GM12873 (cell line): ENCODE data around the gene GALNT14.

Experiments
- CTCF ChIP-seq: IDR thresholded peaks from 2 replicates; pipeline ENCODE4 v1.5.1; 2012; ENCODE audit warnings: low read depth, mild to moderate bottlenecking, moderate library complexity, low read length, control low read depth; ENCODE audit not compliant: insufficient read depth; ENCODE audit errors: missing control alignments

GALNT14 gene

DNA sequence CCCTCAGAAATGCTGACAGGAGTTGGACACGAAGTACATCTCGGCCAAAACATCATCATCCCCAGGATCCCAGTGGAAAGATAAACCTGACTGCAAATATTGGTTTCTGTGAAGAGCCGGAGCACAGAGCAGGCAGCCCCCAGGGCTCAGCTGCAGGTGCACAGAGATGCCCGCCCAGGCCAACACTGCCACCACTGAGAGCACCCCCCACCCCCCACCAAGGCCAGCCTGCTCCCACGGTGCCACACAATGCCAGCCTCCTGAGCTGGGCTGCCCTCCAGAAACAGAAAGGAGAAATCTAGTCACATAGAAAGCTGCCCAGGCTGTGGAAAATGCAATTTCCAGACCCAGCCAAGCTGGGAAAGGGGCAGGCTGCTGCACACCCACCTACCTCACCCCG is 71.7 kb downstream of the GALNT14 start:
- TF ChIP-seq CTCF: no peak

GRCh38 chr2:31066086-31066485 is 72.2 kb downstream of the GALNT14 start:
- TF ChIP-seq CTCF: no peak

GRCh38 chr2:31065356-31065755 is 72.9 kb downstream of the GALNT14 start:
- no peak for TF ChIP-seq CTCF

DNA sequence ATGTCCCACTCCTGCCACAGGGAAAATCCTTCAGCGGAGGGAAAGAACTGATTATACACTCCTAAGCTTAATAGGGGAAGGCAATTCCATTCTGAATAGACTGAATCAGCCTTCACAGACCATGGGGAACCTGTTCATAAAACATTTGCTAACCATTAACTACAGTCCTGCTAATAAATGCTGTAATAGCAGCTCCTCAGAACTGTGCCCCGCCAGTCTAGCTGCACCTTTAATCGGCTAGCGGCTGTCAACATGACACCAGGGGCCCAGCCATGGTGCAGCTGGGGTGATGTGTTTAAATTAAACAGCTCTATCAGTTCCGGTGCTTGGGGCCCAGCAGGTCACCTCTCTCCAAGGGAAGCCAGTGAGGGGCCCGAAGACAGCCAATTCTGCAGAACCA is 77.8 kb downstream of the GALNT14 start:
- no peak for TF ChIP-seq CTCF

DNA sequence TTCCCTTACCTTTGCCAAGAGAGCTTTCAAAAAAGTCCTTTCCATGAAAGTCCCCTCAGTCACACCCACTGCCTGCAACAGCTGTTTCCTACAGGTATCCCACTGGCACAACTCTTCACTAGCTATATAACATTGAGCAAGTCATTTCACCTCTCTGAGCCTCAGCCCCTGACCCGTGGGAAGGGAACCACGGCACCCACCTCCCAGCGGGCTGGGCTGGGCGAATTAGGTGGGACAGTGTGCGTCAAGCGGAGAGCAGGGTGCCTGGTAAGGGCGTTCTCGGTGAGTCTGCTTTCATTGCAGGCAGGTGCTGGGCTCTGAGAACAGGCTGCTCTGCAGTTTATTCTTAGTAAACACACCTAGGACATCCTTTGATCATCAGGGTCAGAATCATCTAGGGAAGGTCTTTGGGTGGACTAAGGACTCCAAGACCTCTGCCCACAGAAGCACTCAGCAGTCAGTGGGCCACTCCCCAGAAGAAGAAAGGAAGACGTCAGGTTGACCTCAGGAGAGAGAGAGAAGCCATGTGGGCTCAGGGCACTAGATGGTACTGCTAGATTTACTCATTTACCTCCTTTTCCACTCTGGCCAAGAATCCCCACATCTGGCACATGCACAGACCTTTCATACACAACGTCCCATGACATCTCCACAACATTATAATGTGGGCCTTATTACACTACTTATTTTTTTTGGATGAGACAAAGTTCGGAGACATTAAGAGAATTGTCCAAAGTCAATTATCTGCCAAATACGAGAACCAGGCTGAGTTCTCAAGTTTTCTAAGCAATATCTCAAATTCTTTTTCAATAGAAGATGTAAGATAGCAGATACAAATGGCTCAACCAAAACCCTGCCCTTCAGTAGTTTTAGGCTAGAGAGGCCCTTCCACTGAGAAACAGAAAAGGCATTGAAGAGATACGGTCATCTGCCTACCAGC is 79.9 kb downstream of the GALNT14 start:
- TF ChIP-seq CTCF: no peak

- TF ChIP-seq CTCF: no peak
Measured at GRCh38 chr2:31057691-31058090, 80.5 kb downstream of the GALNT14 start.

DNA sequence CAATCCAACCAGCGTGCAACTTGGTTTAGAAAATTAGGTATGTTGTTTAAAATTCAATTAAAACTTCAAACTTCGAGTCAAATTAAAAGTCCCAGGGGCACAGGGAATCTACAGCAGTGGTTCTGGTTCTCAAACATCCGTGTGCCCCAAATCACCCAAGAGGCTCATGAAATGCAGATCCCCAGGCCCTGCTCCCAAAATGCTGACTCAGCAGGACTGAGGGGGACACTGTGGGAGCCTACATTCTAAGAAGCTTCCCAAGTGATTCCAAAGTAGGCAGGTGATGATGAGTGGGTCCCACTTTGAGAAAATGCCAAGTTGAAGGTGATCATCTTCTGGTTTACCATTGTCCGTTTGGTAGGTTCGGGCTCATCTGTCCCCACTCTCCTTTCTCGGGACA is 82.3 kb downstream of the GALNT14 start:
- no peak for TF ChIP-seq CTCF
